ENCODE results near the gene GFOD1.
A peak's percentile ranks its signal among the peaks of the same experiment; 100 is the strongest.

Gene GFOD1

DNA sequence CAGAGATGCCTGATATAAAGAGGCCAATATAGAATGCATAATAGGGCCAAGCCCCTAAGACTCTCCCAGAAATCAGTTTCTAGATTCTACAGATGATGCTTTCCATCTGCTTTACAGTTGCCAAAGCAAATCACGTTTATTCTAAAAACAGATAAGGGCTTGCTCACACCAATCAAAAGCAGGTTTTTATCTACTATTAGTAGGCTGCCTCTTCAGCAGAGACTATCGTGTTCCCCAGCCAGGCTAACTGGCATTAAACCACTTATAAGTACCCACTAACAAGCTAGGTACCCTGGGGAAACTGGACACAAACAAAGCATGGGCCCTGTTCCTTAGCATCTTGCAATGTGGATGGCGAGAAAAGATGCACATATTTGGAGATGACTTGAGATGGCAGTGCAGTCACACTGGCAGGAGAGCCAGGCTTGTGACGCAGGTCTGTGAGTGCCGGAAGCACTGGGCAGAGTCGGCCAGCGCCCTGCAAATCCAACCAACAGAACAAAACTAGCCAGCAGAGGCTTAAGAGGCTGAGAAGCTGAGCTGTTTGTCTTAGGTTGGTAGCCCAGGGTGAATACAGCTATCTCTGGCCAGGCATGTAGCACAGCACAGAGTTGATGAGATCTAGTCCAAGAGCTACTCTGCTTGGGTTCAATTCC, 73.4 kb downstream of the GFOD1 start:
- peak in 1 of 2 experiments; percentile 35 for DNase-seq (ENCODE audit: low read depth in 1 of 2, low spot score in 1 of 2)
- in situ Hi-C loops (cut with HindIII; ENCODE audit: low pct_unique_long_range_greater_than_20kb, low sequenced_read_pairs), result no loop called here

DNA sequence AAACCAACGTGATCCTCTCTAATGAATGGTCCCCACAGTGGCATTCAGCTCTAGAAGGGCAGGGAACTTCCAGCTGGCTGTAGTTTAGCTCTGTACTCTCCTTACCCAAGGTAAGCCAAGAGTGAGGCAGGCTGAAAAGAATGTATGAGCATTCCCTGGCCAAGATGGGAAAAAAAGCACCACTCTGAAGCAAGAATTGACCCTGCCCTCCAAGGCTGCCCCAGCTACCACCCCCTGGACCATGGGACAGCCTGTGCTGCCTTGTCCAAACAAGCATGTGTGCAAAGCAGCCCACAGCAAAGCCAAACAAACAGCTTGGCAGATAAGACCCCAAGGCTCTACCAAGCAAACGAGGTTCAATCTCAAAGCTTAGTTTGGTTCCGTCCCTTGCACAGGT, 73.9 kb downstream of the GFOD1 start:
- in situ Hi-C loops (cut with HindIII; ENCODE audit: low pct_unique_long_range_greater_than_20kb, low sequenced_read_pairs), result no loop called here
- no peak for DNase-seq (ENCODE audit: low read depth in 1 of 2, low spot score in 1 of 2)
- TF ChIP-seq JUND (IDR thresholded peaks at IDR 0.05; ENCODE audit: low read depth), result no peak

More for the DNA sequence above, 73.4 kb downstream of the GFOD1 start:
- TF ChIP-seq JUND (IDR thresholded peaks at IDR 0.05; ENCODE audit: low read depth), result no peak

DNA sequence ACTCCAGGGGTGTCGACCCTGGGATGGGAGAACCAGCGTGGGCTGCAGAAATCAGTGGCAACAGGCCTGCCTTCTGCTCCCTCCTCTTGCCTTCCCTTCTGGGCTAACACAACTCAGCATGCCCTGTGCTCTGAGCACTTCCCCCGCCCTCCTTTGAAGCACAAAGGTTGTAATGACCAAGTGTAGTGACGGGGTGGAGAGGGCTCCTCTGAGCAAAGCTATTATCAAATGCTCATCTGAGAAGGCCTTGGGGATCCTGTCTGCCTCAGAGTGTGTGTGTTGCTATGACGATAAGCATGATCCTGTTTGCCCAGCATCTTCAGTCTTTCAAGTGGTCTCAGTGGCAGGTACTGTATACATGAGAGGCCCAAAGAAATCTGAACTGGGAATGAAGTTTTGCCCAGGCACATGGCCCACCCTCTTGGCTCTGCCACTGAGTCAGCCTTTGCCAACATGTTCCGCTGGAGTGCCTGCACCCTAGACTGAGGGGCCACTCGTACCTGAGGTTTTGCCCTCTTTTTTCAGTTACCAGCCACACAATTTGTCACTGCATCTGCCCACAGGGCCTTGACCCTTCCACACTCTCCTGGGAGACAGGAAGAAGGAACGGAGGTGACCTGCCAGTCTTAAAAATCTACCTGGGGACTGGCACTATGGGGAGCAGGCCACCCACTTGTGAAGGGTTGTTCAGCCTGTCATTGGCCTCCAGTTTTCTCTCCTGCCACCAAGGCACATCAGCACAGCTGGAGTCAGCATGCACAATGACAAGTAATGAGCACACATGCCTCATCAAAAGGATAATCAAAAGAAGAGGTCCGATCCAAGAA, 74.5 kb downstream of the GFOD1 start:
- TF ChIP-seq JUND (IDR thresholded peaks at IDR 0.05; ENCODE audit: low read depth), result no peak
- in situ Hi-C loops (cut with HindIII; ENCODE audit: low pct_unique_long_range_greater_than_20kb, low sequenced_read_pairs), result no loop called here
- DNase-seq (ENCODE audit: low read depth in 1 of 2, low spot score in 1 of 2), result no peak

DNA sequence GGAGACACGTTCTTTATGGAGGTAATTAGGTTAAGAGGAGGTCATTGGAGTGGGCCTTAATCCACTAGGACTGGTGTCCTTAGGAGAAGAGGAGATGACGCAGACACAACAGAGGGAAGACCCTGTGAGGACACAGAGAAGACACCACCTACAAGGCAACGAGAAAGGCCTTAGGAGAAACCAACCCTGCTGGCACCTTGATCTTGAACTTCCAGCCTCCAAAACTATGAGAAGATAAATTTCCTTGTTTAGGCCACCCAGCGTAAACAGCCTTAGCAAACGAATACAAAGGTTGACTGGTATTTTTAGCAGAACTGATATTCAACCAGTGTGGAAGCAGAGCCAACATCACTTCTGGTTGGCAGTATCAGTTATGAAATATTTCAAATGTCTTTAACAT, 75.2 kb downstream of the GFOD1 start:
- in situ Hi-C loops (cut with HindIII; ENCODE audit: low pct_unique_long_range_greater_than_20kb, low sequenced_read_pairs), result no loop called here
- TF ChIP-seq JUND (IDR thresholded peaks at IDR 0.05; ENCODE audit: low read depth), result no peak
- no peak for DNase-seq (ENCODE audit: low read depth in 1 of 2, low spot score in 1 of 2)

DNA sequence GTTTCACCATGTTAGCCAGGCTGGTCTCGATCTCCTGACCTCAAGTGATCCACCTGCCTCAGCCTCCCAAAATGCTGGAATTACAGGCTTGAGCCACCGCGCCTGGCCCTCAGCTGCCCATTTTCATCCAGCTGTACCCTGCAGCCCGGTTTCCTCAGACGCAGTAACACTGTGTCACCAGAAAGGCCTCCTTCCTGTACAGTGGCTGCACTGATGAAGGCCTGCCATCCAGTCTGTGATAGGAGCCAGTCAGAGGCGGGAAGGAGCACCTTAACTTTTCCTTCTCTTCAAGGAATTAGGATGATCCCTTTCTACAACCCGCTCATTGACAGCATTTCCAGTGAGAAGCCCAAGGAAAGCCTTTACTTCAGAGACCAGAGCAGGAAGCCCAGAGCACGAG, 75.9 kb downstream of the GFOD1 start:
- in situ Hi-C loops (cut with HindIII; ENCODE audit: low pct_unique_long_range_greater_than_20kb, low sequenced_read_pairs), result no loop called here
- no peak for TF ChIP-seq JUND (IDR thresholded peaks at IDR 0.05; ENCODE audit: low read depth)
- no peak for DNase-seq (ENCODE audit: low read depth in 1 of 2, low spot score in 1 of 2)

DNA sequence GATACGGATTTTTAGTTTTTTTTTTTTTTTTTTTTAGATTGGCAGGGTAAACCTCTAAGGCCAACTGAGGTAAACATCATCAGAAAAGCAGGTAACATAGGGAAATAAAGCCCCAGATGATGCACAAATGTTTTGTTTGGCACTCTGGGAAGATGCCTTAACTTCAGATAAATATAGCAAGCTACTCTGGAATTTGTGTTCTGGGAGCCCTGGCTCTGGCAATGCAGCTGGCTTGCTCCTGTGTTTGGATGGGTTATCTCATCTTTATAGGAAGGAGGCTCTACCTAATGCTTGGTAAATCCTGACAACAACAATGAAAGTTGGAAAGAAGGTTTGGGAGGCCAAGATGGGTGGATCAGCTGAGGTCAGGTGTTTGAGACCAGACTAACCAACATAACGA, 77.4 kb downstream of the GFOD1 start:
- in situ Hi-C loops (cut with HindIII; ENCODE audit: low pct_unique_long_range_greater_than_20kb, low sequenced_read_pairs), result no loop called here
- TF ChIP-seq JUND (IDR thresholded peaks at IDR 0.05; ENCODE audit: low read depth), result no peak
- DNase-seq (ENCODE audit: low read depth in 1 of 2, low spot score in 1 of 2), result peak in 1 of 2 experiments; percentile 25

DNA sequence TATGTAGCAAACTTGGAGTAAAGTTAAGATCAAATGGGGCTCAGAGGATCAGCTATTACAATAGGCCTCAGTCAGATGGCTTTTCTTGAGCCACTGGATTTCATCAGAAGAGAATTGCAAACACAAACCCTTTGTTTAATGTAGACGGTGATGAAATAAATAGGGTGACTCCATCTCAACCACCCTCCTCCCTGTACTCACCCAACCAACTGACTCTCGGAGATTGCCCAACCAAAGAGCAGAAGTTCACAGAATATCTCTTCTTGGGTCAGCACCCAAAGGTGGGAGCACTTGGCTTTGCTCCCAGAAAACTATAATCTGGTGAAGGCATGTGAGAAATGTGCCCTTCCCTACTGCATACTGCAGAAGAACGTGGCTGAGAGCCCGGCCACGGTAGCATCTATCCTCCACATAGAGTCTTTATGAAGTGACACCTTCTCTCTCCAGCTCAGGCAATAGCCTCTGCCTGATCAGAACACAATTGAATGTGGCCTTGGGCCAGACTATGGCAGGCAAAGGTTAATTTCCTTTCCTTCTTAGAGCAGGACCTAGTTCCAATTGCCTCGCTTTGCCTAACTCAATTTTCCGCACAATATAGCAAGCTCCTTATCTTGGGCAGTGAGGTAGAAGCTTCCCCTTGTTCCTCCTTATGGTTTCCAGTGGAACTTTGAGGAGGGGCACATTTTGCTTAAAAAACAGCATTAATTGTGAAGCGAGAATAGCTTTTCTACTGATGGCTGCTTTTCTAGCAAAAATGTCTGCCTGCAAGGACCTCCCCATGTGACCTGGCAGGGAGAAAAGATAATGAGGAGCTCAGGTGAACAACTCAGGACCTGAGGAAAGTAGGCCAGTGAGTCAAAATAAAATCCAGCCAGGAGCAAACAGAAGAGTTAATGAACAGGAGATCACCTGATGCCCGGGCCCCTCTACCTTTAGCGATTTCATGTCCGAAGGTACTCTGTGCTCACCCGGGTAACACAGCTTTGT, 79.4 kb downstream of the GFOD1 start:
- DNase-seq (ENCODE audit: low read depth in 1 of 2, low spot score in 1 of 2), result no peak
- in situ Hi-C loops (cut with HindIII; ENCODE audit: low pct_unique_long_range_greater_than_20kb, low sequenced_read_pairs), result no loop called here
- TF ChIP-seq JUND (IDR thresholded peaks at IDR 0.05; ENCODE audit: low read depth), result no peak

DNA sequence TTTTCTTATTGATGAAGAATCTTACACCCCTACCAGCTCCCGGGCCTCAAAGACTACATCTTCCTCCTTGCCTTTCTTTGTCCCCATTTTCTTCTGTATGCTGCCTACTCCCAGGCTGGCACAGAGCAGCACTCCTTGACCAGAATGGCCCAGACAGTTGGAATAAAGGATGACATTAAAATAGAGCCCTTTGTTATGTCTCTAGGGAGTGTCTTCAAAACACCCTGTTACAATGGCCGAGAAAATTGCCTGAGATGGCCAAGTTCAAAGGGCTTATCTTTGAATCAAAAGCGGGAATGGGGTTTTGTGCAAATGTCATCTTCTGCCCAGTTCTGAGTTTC, 80.1 kb downstream of the GFOD1 start:
- DNase-seq (ENCODE audit: low read depth in 1 of 2, low spot score in 1 of 2), result no peak
- in situ Hi-C loops (cut with HindIII; ENCODE audit: low pct_unique_long_range_greater_than_20kb, low sequenced_read_pairs), result no loop called here
- no peak for TF ChIP-seq JUND (IDR thresholded peaks at IDR 0.05; ENCODE audit: low read depth)

DNA sequence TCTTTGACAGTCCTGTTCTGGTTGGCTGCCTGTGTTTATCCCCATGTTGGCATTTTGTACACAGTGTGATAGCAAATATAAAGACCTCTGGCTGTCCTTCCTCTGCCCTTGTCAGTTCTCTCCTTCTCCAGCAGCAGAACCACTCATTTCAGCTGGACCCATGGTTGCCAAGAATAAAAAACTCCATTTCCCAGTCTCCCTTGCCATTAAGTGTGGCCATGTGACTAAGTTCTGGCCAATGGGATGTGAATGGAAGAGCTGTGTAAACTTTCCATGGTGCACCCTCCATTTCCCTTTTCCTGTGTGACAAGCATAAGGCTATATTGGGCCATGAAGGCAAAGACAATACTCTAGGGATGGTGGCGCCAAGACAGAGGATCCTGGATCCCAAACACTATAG, 80.6 kb downstream of the GFOD1 start:
- TF ChIP-seq JUND (IDR thresholded peaks at IDR 0.05; ENCODE audit: low read depth), result no peak
- DNase-seq (ENCODE audit: low read depth in 1 of 2, low spot score in 1 of 2), result peak in 1 of 2 experiments; percentile 37
- in situ Hi-C loops (cut with HindIII; ENCODE audit: low pct_unique_long_range_greater_than_20kb, low sequenced_read_pairs), result no loop called here

DNA sequence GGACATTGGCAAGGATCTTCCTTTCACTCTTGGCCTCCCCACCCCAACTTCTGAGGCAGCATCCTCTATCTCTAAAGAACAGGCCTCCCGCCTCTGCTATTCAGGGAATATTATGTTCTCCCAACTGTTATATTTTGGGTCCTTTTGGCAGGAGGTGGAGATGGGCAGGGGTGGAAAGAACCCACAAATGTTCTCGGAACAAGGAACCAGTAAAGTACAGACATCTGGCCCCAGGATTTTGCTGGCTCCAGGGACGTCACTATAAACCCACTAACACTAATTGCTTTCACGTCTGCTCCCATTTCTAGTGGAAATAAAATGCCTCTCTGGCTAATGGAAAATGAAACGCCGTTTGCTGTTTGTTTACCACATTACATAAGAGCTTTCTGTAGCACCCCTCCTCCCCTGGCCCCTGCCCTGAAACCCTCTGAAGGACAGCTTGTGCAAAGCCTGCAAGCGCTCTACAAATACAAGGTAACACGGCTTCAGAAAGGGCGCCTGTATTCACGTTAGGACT, 81.4 kb downstream of the GFOD1 start:
- no peak for TF ChIP-seq JUND (IDR thresholded peaks at IDR 0.05; ENCODE audit: low read depth)
- no peak for DNase-seq (ENCODE audit: low read depth in 1 of 2, low spot score in 1 of 2)
- in situ Hi-C loops (cut with HindIII; ENCODE audit: low pct_unique_long_range_greater_than_20kb, low sequenced_read_pairs), result no loop called here

DNA sequence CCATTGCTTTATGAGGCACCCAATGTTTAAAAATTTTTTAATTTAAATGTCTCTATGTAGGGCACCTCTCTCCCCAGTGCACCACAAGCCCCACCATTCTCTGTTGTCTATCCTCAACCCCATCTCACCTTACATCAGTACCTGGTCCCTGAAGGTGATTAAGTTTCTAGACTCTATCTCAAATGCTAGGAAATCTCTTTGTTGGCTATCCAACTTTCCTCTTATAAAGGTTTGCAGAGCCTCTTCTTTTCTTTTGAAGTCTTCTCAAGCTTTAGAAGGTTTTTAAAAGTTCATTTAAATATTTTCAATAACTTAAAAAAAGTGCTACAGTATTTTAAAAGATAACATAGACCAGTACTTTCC, 82.5 kb downstream of the GFOD1 start:
- no peak for DNase-seq (ENCODE audit: low read depth in 1 of 2, low spot score in 1 of 2)
- TF ChIP-seq JUND (IDR thresholded peaks at IDR 0.05; ENCODE audit: low read depth), result no peak
- in situ Hi-C loops (cut with HindIII; ENCODE audit: low pct_unique_long_range_greater_than_20kb, low sequenced_read_pairs), result no loop called here

DNA sequence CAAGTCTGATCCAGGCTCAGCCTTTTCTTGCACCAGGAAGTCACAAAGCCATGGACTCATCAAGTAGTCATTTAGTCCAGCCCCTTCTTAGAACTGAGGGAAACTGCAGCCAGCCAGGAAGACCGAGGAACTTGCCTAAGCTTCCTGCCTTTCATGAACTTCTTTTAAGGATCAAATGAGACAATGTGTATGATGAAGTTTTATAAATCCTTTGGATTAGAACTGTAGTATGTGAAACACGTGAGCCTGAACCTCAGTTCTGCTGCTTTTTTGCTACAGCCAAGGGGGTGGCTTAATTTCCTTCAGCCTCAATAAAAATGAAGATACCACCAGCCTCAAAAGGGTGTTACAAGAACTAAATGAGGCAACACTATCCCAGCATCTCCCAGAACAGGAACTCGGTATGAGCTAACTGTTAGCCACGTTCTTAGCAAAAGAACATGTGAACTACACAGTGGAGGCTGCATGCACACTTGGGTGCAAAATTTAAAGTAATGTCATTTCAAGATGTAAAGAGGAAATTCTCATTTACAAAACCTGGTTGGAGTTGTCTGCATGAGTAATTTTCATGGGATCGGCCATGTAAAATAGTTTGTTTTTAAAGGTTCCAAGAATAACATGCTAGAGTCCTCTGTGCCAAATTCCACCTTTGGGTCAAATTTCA, 83.0 kb downstream of the GFOD1 start:
- no peak for TF ChIP-seq JUND (IDR thresholded peaks at IDR 0.05; ENCODE audit: low read depth)
- in situ Hi-C loops (cut with HindIII; ENCODE audit: low pct_unique_long_range_greater_than_20kb, low sequenced_read_pairs), result no loop called here
- no peak for DNase-seq (ENCODE audit: low read depth in 1 of 2, low spot score in 1 of 2)
